Mesendoderm (in vitro differentiated cells): ENCODE measurements around the gene IMMP2L.

ENCODE experiments used
- DNase-seq: peaks from one replicate; pipeline ENCODE4 v3.0.0; 2013
- H2AK5ac ChIP-seq: 2 replicates; pipeline ENCODE4 v1.6.1; 2013; ENCODE audit warnings: low read length, inconsistent platforms
- H2BK120ac ChIP-seq: 2 replicates; pipeline ENCODE4 v1.6.1; 2013; ENCODE audit warnings: low read depth, mild to moderate bottlenecking, low read length, moderate library complexity, mixed read lengths
- H2BK15ac ChIP-seq: replicated peaks from 2 replicates; pipeline ENCODE4 v1.6.1; 2013; ENCODE audit warnings: low read depth, mild to moderate bottlenecking, moderate library complexity
- H2BK5ac ChIP-seq: 2 replicates; pipeline ENCODE4 v1.6.1; 2013; ENCODE audit warnings: low read length, inconsistent platforms
- H3K18ac ChIP-seq: 2 replicates; pipeline ENCODE4 v1.6.1; 2013; ENCODE audit warnings: mild to moderate bottlenecking, low read length, mixed read lengths
- H3K23ac ChIP-seq: one replicate; pipeline ENCODE4 v1.6.1; 2013; ENCODE audit warnings: low read length
- H3K27ac ChIP-seq: 2 replicates; pipeline ENCODE4 v1.5.1; 2013; ENCODE audit warnings: low read depth, mild to moderate bottlenecking, inconsistent platforms, low read length, moderate library complexity
- H3K27me3 ChIP-seq: 2 replicates; pipeline ENCODE4 v1.6.1; 2013; ENCODE audit warnings: low read length, control low read depth, mild to moderate bottlenecking, inconsistent platforms; ENCODE audit not compliant: insufficient read depth, poor library complexity
- H3K36me3 ChIP-seq: 2 replicates; pipeline ENCODE4 v1.6.1; 2013; ENCODE audit warnings: low read length, inconsistent platforms; ENCODE audit not compliant: control insufficient read depth, insufficient read depth
- H3K4ac ChIP-seq: one replicate; pipeline ENCODE4 v1.6.1; 2013; ENCODE audit warnings: low read depth, mild to moderate bottlenecking, low read length, moderate library complexity
- H3K4me1 ChIP-seq: 2 replicates; pipeline ENCODE4 v1.6.1; 2013; ENCODE audit warnings: low read depth, low read length, inconsistent platforms; ENCODE audit not compliant: control insufficient read depth
- H3K4me2 ChIP-seq: 2 replicates; pipeline ENCODE4 v1.6.1; 2013; ENCODE audit warnings: low read length
- H3K4me3 ChIP-seq: 2 replicates; pipeline ENCODE4 v1.5.1; 2013; ENCODE audit warnings: mild to moderate bottlenecking, low read length
- H3K56ac ChIP-seq: one replicate; pipeline ENCODE4 v1.6.1; 2013; ENCODE audit warnings: low read length
- H3K79me1 ChIP-seq: 2 replicates; pipeline ENCODE4 v1.6.1; 2013; ENCODE audit warnings: low read length, inconsistent platforms
- H3K79me2 ChIP-seq: 2 replicates; pipeline ENCODE4 v1.6.1; 2013; ENCODE audit warnings: mild to moderate bottlenecking, low read length; ENCODE audit not compliant: control insufficient read depth, insufficient read depth
- H3K9ac ChIP-seq: 2 replicates; pipeline ENCODE4 v1.6.1; 2013; ENCODE audit warnings: low read length, inconsistent platforms
- H4K5ac ChIP-seq: one replicate; pipeline ENCODE4 v1.6.1; 2013; ENCODE audit warnings: low read length
- H4K8ac ChIP-seq: one replicate; pipeline ENCODE4 v1.6.1; 2013; ENCODE audit warnings: low read depth, mild to moderate bottlenecking, control low read depth, low read length, moderate library complexity
- WGBS: extraction: QIAGEN DNeasy Blood & Tissue Kit; methylation state at CpG from one replicate; pipeline ENCODE4 v1.1.7; 2013; ENCODE audit warnings: low lambda C conversion rate, missing lambda C conversion rate; ENCODE audit not compliant: insufficient coverage; ENCODE audit errors: extremely low coverage; 5-methylcytosine and 5-hydroxymethylcytosine counted together

Gene IMMP2L

GRCh38 chr7:110880971-110881370, 681.3 kb downstream of the IMMP2L start:
- Histone ChIP-seq H2BK5ac (no peak overlapping the region), H3K27ac (no peak overlapping the region), H3K4me2 (no peak overlapping the region), H3K9ac (no peak overlapping the region), H3K56ac (no peak overlapping the region), H4K5ac (no peak overlapping the region), H3K27me3 (no peaks in the 10 kb centered on the region), H3K18ac (no peak overlapping the region), H2BK120ac (no peak overlapping the region), H2BK15ac (no peak overlapping the region), H3K4ac (no peak overlapping the region), H3K4me3 (no peak overlapping the region), H3K23ac (no peak overlapping the region), H3K79me1 (no peaks in the 10 kb centered on the region), H4K8ac (no peak overlapping the region), H2AK5ac (no peak overlapping the region), H3K36me3 (no peaks in the 10 kb centered on the region), H3K79me2 (no peaks in the 10 kb centered on the region), H3K4me1 (no peaks in the 10 kb centered on the region)
- DNase-seq: no peak

DNA sequence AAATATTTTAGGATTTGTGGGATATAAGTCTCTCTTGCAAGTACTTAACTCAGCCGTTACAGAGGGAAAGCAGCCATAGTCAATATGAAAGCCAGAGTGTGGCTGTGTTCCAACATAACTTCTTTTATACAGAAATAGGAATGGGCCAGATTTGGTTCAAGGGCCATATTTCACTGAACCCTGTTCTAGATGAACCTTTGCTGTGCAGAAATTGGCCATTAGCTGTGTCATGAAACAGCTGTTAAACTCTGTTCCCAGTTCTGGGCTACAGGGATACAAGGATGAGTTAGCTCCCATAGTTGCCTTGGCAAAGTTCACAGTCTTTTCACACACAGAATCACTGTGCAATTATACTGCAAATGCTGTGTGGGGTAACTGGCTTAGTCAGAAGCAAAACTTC, 685.3 kb downstream of the IMMP2L start:
- Histone ChIP-seq H3K9ac (no peak overlapping the region), H3K27ac (no peak overlapping the region), H2BK15ac (no peak overlapping the region), H3K79me1 (no peaks in the 10 kb centered on the region), H3K4me2 (no peak overlapping the region), H2BK120ac (no peak overlapping the region), H3K4ac (no peak overlapping the region), H2AK5ac (no peak overlapping the region), H4K5ac (no peak overlapping the region), H3K27me3 (no peaks in the 10 kb centered on the region), H4K8ac (no peak overlapping the region), H3K4me1 (no peaks in the 10 kb centered on the region), H3K18ac (no peak overlapping the region), H3K79me2 (no peaks in the 10 kb centered on the region), H3K23ac (no peak overlapping the region), H3K56ac (no peak overlapping the region), H3K4me3 (no peak overlapping the region), H3K36me3 (no peaks in the 10 kb centered on the region), H2BK5ac (no peak overlapping the region)
- no peak for DNase-seq
- WGBS: no CpG with 5 or more reads among the region's 1 CpG

GRCh38 chr7:110875346-110875745, 686.9 kb downstream of the IMMP2L start:
- no peak overlapping the region for H3K9ac ChIP-seq
- no peak overlapping the region for H4K8ac ChIP-seq
- no peaks in the 10 kb centered on the region for H3K79me1 ChIP-seq
- H3K23ac ChIP-seq: no peak overlapping the region
- H2BK5ac ChIP-seq: no peak overlapping the region
- no peak overlapping the region for H2BK15ac ChIP-seq
- DNase-seq: no peak
- H3K4me2 ChIP-seq: no peak overlapping the region
- WGBS: no CpG with 5 or more reads among the region's 1 CpG
- no peak overlapping the region for H3K4ac ChIP-seq
- no peak overlapping the region for H3K27ac ChIP-seq
- no peaks in the 10 kb centered on the region for H3K4me1 ChIP-seq
- H2AK5ac ChIP-seq: no peak overlapping the region
- no peak overlapping the region for H3K18ac ChIP-seq
- H3K27me3 ChIP-seq: no peaks in the 10 kb centered on the region
- no peak overlapping the region for H2BK120ac ChIP-seq
- H4K5ac ChIP-seq: no peak overlapping the region
- H3K56ac ChIP-seq: no peak overlapping the region
- H3K4me3 ChIP-seq: no peak overlapping the region
- H3K36me3 ChIP-seq: no peaks in the 10 kb centered on the region
- H3K79me2 ChIP-seq: no peaks in the 10 kb centered on the region

DNA sequence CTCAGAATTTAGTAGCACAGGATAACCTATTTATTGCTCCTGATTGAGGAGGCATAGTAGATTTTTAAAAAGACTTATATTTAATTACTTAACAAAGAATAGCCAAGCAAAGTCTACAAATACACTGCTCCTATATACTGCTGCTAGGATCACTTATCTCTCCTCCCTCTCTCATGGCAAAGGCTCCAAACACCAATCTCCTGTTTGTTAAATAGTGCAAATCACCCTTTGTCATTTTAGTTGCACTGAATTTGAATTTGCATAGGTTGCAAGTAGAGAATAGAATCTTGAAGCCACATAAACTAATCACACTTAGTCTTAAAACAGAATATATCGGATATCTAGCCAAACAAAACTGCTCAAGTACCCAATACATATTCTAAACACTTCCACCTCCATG, 690.4 kb downstream of the IMMP2L start:
- Histone ChIP-seq H3K18ac (no peak overlapping the region), H3K79me1 (no peaks in the 10 kb centered on the region), H4K5ac (no peak overlapping the region), H3K36me3 (no peaks in the 10 kb centered on the region), H3K27me3 (no peaks in the 10 kb centered on the region), H3K4ac (no peak overlapping the region), H3K27ac (no peak overlapping the region), H2BK15ac (no peak overlapping the region), H4K8ac (no peak overlapping the region), H3K79me2 (no peaks in the 10 kb centered on the region), H3K23ac (no peak overlapping the region), H3K4me1 (no peaks in the 10 kb centered on the region), H3K56ac (no peak overlapping the region), H3K4me2 (no peak overlapping the region), H2BK5ac (no peak overlapping the region), H2AK5ac (no peak overlapping the region), H2BK120ac (no peak overlapping the region), H3K4me3 (no peak overlapping the region), H3K9ac (no peak overlapping the region)
- no peak for DNase-seq
- WGBS: no CpG with 5 or more reads among the region's 1 CpG

DNA sequence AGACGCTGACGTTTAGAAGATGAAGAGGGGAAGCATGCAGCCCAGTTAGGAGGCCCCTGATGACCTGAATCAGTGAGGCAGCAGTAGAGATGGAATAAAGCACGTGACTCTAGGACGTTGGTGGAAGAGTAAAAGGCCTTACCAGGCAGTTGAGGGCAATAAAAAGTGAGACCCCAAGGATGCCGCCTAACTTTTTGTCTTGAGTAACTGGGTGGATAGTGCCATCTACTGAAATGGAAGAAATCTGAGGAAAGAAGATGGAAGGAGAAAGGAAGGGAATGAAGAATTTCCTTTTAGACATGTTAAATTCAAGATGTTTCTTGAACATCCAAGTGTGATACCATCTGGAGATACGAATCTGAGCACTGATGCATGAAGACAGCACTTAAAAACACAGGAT, 691.4 kb downstream of the IMMP2L start:
- no peak overlapping the region for H3K4me2 ChIP-seq
- H4K8ac ChIP-seq: no peak overlapping the region
- no peaks in the 10 kb centered on the region for H3K79me2 ChIP-seq
- no peak overlapping the region for H3K4me3 ChIP-seq
- H3K56ac ChIP-seq: no peak overlapping the region
- H2BK15ac ChIP-seq: no peak overlapping the region
- no CpG with 5 or more reads among the region's 6 CpGs for WGBS
- no peak overlapping the region for H3K9ac ChIP-seq
- no peak overlapping the region for H3K23ac ChIP-seq
- H3K27ac ChIP-seq: no peak overlapping the region
- no peak overlapping the region for H3K4ac ChIP-seq
- peak; percentile 25 for DNase-seq
- no peak overlapping the region for H4K5ac ChIP-seq
- H3K79me1 ChIP-seq: no peaks in the 10 kb centered on the region
- H3K27me3 ChIP-seq: no peaks in the 10 kb centered on the region
- H3K18ac ChIP-seq: no peak overlapping the region
- H2BK120ac ChIP-seq: no peak overlapping the region
- H3K36me3 ChIP-seq: no peaks in the 10 kb centered on the region
- H3K4me1 ChIP-seq: no peaks in the 10 kb centered on the region
- H2BK5ac ChIP-seq: no peak overlapping the region
- H2AK5ac ChIP-seq: no peak overlapping the region

DNA sequence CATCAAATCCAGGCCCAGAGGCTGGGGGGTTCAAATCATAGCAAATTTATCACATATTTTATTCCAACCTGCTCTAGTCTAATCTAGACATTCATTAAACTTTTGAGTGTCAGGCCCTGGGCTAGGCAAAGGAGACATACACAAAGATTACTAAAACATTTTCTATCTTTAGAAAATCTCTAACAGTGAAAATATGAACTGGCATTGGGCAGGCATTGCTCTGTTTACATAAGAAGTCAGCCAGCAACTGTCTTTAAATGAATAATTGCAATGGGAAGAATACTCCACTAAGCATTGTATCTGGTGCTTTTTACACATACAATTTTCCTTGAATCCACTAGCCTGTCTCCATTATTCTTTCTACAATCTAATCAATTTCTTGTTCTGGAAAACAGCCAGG, 693.8 kb downstream of the IMMP2L start:
- no peaks in the 10 kb centered on the region for H3K27me3 ChIP-seq
- no peak overlapping the region for H3K56ac ChIP-seq
- H3K27ac ChIP-seq: no peak overlapping the region
- H3K79me2 ChIP-seq: no peaks in the 10 kb centered on the region
- H4K5ac ChIP-seq: no peak overlapping the region
- no peak overlapping the region for H3K4me3 ChIP-seq
- H3K9ac ChIP-seq: no peak overlapping the region
- H2BK120ac ChIP-seq: no peak overlapping the region
- H3K4me2 ChIP-seq: no peak overlapping the region
- no peak for DNase-seq
- H3K4me1 ChIP-seq: no peaks in the 10 kb centered on the region
- H3K79me1 ChIP-seq: no peaks in the 10 kb centered on the region
- H2BK15ac ChIP-seq: no peak overlapping the region
- no peaks in the 10 kb centered on the region for H3K36me3 ChIP-seq
- H2AK5ac ChIP-seq: no peak overlapping the region
- no peak overlapping the region for H3K23ac ChIP-seq
- no peak overlapping the region for H2BK5ac ChIP-seq
- no peak overlapping the region for H3K18ac ChIP-seq
- H3K4ac ChIP-seq: no peak overlapping the region
- no peak overlapping the region for H4K8ac ChIP-seq
